ENCODE results near the gene M1AP.
A peak's percentile ranks its signal among the peaks of the same experiment; 100 is the strongest.
"Not testable (repeated sequence)": the region's sequence is repeated elsewhere in the genome, so short reads cannot be mapped to it uniquely, and the experiment has no call there.

The M1AP gene

GRCh38 chr2:74653589-74653984 lies 5.5 kb upstream of the M1AP start:
- DNase-seq, result no peak

- no peak for DNase-seq
These were observed 1.2 kb downstream of the M1AP start for GRCh38 chr2:74646834-74647482.

- no peak for DNase-seq
These were observed 1.9 kb downstream of the M1AP start for GRCh38 chr2:74646201-74646600.

DNA sequence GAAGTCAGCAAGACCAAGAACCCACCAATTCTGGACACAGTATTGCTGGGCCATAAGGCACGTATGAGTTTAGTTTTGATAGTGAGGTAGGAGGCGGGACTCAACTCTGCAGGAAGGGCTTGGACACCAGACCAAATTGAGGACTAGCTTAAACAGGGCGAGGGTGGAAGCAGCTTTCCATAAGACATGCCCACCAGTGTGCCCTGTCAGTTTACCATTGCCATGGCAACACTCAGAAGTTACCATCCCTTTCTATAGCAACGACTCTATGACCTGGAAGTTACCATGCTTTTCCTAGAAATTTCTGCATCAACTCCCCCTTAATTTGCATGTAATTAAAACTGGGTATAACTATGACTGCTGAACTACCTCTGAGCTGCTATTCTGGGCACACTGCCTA lies 2.8 kb downstream of the M1AP start:
- no peak for DNase-seq

DNA sequence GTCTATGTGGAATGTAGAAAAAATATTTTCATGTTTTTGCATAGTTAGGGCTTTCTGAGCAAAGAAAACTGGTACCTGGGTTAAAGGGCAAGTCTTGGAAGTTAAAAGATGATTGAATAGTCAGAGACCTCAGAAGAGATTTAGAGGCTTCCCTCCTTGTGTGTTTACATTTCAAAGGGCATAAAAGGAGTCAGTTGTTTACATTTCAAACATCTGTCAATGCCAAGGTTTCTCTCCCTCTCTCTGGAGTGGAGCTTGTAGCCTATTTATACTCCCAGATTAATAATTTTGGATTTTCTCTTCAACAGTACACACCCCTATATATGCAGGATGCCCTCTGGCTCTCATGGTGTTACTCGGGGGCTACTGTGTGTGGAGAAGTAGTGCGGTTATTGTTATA lies 8.6 kb downstream of the M1AP start:
- DNase-seq, result no peak

DNA sequence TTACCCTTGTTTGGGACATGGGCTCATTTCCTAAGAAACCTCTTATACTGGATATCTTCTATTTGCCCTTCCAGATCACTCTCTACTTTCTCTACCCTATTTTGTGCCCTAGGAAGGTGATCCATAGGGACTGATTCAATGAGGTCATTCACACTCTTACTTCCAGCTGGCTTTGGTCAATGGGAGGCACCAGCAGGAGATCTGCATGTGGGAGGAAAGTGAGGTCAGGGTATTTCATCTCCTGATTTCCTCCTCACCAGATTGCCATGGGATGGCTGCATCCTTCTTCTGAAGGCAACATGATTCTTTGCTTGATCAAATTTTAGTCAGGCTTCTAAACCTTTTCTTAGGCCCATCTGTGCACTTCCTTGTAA lies 15.2 kb downstream of the M1AP start:
- DNase-seq, result no peak

DNA sequence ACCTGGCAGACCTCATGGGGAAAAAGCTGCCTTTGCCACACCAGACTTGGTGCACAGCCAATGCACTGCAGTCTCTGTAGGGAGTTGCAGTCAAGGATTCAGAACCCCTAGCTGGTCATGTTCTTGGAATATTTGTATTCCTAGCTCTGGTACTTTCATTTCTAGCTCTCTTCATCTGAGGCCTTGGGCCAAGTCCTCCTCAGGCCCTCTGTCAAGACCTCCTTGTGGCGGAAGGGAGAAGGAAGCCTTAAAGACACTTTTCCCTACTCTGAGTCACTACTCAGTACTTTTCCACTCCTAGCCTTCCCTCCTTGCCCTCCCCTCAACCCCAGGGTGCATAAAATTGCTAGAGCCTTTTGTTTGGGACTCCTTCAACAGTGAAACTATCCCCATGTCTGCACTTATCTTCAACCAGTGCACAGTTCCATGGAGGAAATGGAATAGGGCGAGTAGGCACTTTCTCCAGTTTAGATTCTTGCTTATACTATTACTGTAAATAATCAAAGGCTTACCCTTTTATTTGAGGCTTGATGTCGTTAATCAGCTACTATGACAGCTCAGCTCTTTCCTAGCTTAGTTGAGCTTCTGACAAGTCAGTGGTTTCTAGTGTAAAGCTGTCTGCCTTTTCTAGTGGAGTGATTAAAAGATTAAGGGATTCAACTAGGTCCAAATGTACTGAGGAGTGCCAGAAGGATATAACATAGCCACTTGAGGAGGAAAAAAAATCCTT lies 15.8 kb downstream of the M1AP start:
- DNase-seq, result peak; percentile 10

GRCh38 chr2:74630454-74630853 lies 17.7 kb downstream of the M1AP start:
- not testable (repeated sequence) for DNase-seq

- DNase-seq, result no peak
These were observed 19.5 kb downstream of the M1AP start for GRCh38 chr2:74628538-74629105.

GRCh38 chr2:74625658-74626425 lies 22.3 kb downstream of the M1AP start:
- DNase-seq, result no peak

- no peak for DNase-seq
These were observed 27.5 kb downstream of the M1AP start for GRCh38 chr2:74620671-74621070.

DNA sequence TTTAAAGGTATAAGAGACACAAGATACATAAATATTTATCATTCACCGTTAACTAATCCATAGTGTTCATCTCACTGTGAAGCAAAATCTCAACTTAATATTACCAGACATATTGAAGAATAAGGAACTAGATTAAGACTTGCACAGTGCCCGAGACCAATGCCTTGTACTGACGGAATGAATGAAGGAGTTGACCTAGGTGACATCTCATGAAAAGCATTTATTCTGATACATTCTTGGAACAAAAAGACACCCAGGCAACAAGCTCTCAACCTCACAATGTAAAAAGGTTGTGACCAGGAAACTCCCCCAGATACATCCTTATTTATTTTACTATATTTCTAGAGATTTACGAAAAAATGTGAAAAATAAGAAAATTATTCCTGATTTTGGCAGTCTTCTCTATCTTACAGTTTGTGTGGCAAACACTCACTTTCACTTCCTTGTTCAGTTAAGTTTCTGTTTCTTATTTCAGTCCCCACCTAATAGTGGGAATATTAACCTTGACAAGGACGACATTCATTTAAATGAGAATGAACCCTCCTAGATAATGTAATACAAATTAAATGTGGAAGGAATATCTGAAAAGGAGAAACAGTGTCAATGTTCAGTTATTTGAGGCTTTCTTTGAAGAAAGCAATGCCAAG lies 28.4 kb downstream of the M1AP start:
- no peak for DNase-seq

GRCh38 chr2:74618410-74619083 lies 29.6 kb downstream of the M1AP start:
- no peak for DNase-seq

DNA sequence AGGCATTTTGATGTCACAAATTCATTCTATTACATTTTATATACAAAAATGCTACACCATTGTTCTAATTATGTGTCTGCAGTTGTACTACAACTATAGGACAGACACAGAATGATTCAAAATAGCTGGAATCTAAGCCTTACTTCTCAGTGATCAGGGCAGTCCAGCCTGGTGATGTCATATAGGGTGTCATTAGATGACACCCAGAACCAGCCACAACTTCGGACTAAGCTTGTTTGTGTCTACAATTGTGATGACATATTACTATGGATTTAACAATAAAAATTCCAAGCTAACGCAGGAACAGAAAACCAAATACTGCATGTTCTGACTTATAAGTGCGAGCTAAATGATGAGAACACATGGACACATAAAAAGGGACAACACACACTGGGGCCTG lies 31.0 kb downstream of the M1AP start:
- DNase-seq, result no peak

- no peak for DNase-seq
These were observed 41.2 kb downstream of the M1AP start for GRCh38 chr2:74606927-74607326.

DNA sequence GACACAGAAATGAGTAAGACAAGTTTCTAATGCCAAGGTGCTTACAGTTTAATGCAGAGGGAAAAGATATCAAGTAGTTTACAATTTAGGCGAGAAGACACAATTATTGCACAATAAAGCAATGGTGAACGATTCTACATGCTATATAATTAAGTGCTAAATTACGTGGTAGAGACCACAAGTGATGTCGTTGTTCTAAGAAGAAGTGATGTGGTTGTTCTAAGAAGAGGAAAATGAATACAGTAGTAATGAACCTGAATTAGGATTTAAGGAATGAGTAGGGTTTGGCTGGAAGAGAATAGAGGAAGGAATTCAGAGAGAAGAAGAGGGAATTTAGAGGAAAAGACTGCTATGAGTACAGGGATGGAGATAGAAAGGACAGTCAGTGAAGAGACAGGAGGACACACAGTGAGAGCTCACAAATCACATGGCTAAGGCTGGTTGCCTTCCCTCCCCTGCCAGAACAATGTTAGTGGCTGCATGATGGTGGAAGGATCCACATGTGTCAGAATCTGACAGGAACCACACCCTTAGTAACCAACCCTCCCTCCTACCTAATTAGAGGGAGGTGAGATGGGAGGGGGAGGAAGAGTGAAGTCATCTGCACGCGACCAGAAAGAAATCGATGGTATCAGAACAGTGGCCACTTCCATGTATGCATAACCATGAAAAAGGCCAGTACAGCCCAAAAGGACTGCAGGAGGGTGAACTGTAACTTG lies 44.7 kb downstream of the M1AP start:
- no peak for DNase-seq

DNA sequence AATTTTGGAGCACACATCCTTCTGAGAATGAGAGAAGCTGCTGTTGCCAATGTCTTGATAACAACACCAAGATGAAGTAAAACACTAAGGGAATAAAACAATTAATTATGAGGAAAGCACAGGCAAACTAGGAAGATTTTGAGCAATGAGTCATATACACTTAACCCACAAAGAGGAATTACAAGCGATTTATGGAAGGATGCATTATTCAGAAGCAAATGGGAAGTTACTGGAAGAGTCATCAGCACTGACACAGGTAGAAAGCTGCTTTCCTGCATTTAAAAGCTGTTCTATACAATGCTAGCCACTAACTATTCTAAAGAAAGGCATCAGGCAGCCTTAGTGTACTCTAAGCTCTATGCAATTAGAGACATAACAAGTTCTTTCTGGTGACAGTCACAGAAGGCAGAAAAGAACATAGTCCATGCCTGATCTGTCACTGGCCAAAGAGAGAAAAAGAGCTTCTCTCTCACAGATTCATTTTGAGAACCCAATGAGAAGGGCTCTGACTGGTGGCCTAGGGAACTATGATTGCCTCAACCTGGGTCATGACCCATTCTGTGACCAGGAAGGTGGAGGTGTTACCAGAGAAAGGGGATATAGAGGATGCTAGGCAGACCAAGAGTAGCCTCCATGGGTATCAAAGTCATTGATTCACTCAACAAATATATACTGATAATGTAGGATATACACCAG lies 45.4 kb downstream of the M1AP start:
- peak; percentile 62 for DNase-seq

- no peak for DNase-seq
These were observed 48.5 kb downstream of the M1AP start for GRCh38 chr2:74599676-74600075.

- peak; percentile 32 for DNase-seq
These were observed 50.7 kb downstream of the M1AP start for GRCh38 chr2:74597410-74597809.

DNA sequence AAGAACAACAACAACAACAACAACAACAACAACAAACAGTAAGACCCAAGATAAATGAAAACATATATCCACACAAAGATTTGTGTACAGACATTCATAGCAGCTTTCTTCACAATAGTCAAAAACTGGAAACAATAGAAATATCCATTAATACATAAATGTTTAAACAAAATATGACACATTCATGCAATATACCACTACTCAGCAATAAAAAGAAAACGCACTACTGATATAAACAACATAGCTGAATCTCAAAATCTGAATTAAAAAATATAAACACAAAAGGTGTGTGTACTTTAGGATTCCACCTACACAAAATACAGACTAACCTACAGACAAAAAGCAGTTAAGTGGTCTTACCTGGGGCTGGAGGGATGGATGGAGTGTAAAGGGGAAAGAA lies 51.5 kb downstream of the M1AP start:
- DNase-seq, result no peak

All from fibroblast of upper back skin (primary cell).